DOHH2 (cell line): ENCODE results near the gene RING1.

Experiments used
- CTCF ChIP-seq: fragments of 200-600 bp; sonication (generic); IDR thresholded peaks from one replicate; pipeline ENCODE4 v1.5.1; 2014; ENCODE audit warnings: antibody characterized with exemption, mild to moderate bottlenecking, low read depth, low read length; ENCODE audit not compliant: poor library complexity, severe bottlenecking
- EZH2phosphoT487 ChIP-seq: fragments of 200-600 bp; sonication (generic); IDR thresholded peaks from 2 replicates; pipeline ENCODE4 v1.6.1; 2017; ENCODE audit warnings: borderline replicate concordance, mild to moderate bottlenecking, antibody characterized with exemption, low read length, moderate library complexity, mixed read lengths

- no peak for TF ChIP-seq CTCF
- TF ChIP-seq EZH2phosphoT487: no peak
These were observed 9.4 kb downstream of the RING1 start for GRCh38 chr6:33217681-33218080.
